Right lobe of liver (tissue), 4 donors: ENCODE measurements around the gene PATE2.

Experiments
- POLR2A ChIP-seq: fragments of 450-650 bp; IDR thresholded peaks from one replicate; pipeline ENCODE4 v1.6.1; 2017; ENCODE audit warnings: antibody characterized with exemption, mild to moderate bottlenecking
- TF ChIP-seq, protein P1 (sequence below), 4 donors: fragments of 200-600 bp in 3 of 4; fragments of 450-650 bp in 1 of 4; IDR thresholded peaks; one replicate each; pipeline versions ENCODE4 v1.5.1 to v1.8.0; 2016 to 2022; ENCODE audit warnings: antibody characterized with exemption in 4 of 4, mild to moderate bottlenecking in 2 of 4
- donor health status: DM: no; HTN: no; CAD: no.
- donor health status: DM: no; HTN: no; CAD: no.
- donor health status: DM: no; HTN: yes; CAD: no.

DNA sequence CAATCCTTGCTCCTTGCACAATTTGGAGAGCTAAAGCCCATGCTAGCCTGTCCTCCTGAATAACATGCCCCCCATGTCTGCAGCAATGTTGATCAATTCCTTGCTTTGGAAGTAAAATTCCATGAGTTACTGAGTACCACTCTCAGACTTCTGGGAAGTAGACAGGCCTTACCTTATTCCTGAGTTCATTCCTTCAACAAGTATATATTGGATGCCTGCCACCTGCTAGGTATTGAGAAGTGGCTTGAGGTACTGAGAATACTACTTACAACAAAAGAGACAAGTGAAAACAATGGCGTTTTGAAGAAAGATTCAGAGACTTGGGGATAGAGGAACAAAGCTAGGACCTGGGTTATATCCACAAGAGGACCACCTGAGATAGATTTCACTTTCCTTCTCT is 12.4 kb downstream of the PATE2 start:
- TF ChIP-seq POLR2A: no peak
- TF ChIP-seq, protein P1, sequence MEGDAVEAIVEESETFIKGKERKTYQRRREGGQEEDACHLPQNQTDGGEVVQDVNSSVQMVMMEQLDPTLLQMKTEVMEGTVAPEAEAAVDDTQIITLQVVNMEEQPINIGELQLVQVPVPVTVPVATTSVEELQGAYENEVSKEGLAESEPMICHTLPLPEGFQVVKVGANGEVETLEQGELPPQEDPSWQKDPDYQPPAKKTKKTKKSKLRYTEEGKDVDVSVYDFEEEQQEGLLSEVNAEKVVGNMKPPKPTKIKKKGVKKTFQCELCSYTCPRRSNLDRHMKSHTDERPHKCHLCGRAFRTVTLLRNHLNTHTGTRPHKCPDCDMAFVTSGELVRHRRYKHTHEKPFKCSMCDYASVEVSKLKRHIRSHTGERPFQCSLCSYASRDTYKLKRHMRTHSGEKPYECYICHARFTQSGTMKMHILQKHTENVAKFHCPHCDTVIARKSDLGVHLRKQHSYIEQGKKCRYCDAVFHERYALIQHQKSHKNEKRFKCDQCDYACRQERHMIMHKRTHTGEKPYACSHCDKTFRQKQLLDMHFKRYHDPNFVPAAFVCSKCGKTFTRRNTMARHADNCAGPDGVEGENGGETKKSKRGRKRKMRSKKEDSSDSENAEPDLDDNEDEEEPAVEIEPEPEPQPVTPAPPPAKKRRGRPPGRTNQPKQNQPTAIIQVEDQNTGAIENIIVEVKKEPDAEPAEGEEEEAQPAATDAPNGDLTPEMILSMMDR (IDR thresholded peaks at IDR 0.05): no peak
